Stomach (tissue), 4 donors: ENCODE results near the gene OSBPL1A.

ENCODE experiments used
- POLR2A ChIP-seq, 4 donors: fragments of 450-650 bp; IDR thresholded peaks; one replicate each; pipeline ENCODE4 v1.6.1; 2016; ENCODE audit warnings: antibody characterized with exemption in 4 of 4, control low read depth in 2 of 4, mild to moderate bottlenecking in 1 of 4, moderate library complexity in 1 of 4
- POLR2AphosphoS5 ChIP-seq, 3 donors: sonication (generic); formaldehyde crosslinking; IDR thresholded peaks; one replicate each; pipeline ENCODE4 v1.6.1; 2016; ENCODE audit warnings: antibody characterized with exemption in 3 of 3
- TF ChIP-seq, protein P1 (sequence below), 7 experiments: fragments of 450-650 bp in 4 of 7; fragments of 200-600 bp in 3 of 7; sonication (generic) in 3 of 7; IDR thresholded peaks; one replicate each; pipeline ENCODE4 v1.5.1; 2016 to 2019; ENCODE audit warnings: antibody characterized with exemption in 7 of 7, control low read depth in 2 of 7, mild to moderate bottlenecking in 1 of 7

DNA sequence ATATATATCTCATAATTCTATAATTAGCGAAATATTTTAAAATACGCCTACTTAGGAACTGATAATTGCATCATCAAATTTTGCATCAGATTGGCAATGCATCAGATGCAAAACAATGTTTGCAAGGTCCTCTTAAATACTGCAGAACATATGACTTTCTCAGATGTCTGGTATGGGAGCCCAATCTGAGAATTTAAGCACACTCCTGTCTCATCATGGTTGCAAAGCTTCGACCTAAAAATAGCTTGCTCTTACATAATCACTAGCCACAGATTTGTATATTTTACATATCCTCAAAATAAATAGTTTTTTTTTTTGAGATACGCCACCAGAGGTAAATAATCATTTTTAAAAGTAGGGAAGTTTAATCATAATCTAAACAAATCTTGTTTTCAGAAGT is 135.5 kb downstream of the OSBPL1A start:
- TF ChIP-seq, protein P1, sequence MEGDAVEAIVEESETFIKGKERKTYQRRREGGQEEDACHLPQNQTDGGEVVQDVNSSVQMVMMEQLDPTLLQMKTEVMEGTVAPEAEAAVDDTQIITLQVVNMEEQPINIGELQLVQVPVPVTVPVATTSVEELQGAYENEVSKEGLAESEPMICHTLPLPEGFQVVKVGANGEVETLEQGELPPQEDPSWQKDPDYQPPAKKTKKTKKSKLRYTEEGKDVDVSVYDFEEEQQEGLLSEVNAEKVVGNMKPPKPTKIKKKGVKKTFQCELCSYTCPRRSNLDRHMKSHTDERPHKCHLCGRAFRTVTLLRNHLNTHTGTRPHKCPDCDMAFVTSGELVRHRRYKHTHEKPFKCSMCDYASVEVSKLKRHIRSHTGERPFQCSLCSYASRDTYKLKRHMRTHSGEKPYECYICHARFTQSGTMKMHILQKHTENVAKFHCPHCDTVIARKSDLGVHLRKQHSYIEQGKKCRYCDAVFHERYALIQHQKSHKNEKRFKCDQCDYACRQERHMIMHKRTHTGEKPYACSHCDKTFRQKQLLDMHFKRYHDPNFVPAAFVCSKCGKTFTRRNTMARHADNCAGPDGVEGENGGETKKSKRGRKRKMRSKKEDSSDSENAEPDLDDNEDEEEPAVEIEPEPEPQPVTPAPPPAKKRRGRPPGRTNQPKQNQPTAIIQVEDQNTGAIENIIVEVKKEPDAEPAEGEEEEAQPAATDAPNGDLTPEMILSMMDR (IDR thresholded peaks at IDR 0.05), result no peak
- TF ChIP-seq POLR2A (IDR thresholded peaks at IDR 0.05), result no peak
- TF ChIP-seq POLR2AphosphoS5 (IDR thresholded peaks at IDR 0.05), result no peak
